Body of pancreas (tissue), 4 donors: Measurements from ENCODE around the gene SMARCA2.

ENCODE experiments used
- POLR2A ChIP-seq, 3 donors: fragments of 450-650 bp; IDR thresholded peaks; one replicate each; pipeline ENCODE4 v1.6.1; 2016; ENCODE audit warnings: antibody characterized with exemption in 3 of 3, mild to moderate bottlenecking in 2 of 3
- TF ChIP-seq, protein P1 (sequence below), 7 experiments: fragments of 450-650 bp in 4 of 7; fragments of 200-600 bp in 3 of 7; sonication (generic) in 3 of 7; IDR thresholded peaks; one replicate each; pipeline ENCODE4 v1.5.1; 2016 to 2019; ENCODE audit warnings: antibody characterized with exemption in 7 of 7

DNA sequence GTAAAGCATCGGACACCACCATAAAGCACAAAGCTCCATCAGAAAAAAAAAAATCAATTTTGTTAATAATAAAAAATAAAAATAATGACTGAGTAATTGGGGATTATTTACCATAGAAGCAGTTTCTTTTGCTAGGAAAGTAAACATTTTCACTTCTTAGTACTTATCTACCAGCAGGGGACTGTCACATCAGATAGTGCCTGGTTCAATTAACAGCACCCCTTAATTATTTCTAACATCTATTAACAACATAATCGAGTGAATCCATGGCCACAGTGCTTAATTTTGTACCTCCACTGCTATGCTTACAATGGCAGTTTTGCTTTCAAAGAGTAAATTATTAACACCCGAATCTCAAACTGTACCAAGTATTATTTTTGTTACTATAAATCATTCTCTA lies 221.7 kb downstream of the SMARCA2 start:
- no peak for TF ChIP-seq POLR2A (IDR thresholded peaks at IDR 0.05)
- TF ChIP-seq, protein P1, sequence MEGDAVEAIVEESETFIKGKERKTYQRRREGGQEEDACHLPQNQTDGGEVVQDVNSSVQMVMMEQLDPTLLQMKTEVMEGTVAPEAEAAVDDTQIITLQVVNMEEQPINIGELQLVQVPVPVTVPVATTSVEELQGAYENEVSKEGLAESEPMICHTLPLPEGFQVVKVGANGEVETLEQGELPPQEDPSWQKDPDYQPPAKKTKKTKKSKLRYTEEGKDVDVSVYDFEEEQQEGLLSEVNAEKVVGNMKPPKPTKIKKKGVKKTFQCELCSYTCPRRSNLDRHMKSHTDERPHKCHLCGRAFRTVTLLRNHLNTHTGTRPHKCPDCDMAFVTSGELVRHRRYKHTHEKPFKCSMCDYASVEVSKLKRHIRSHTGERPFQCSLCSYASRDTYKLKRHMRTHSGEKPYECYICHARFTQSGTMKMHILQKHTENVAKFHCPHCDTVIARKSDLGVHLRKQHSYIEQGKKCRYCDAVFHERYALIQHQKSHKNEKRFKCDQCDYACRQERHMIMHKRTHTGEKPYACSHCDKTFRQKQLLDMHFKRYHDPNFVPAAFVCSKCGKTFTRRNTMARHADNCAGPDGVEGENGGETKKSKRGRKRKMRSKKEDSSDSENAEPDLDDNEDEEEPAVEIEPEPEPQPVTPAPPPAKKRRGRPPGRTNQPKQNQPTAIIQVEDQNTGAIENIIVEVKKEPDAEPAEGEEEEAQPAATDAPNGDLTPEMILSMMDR (IDR thresholded peaks at IDR 0.05) = no peak
